ENCODE data around the gene ZEB2.

The ZEB2 gene

DNA sequence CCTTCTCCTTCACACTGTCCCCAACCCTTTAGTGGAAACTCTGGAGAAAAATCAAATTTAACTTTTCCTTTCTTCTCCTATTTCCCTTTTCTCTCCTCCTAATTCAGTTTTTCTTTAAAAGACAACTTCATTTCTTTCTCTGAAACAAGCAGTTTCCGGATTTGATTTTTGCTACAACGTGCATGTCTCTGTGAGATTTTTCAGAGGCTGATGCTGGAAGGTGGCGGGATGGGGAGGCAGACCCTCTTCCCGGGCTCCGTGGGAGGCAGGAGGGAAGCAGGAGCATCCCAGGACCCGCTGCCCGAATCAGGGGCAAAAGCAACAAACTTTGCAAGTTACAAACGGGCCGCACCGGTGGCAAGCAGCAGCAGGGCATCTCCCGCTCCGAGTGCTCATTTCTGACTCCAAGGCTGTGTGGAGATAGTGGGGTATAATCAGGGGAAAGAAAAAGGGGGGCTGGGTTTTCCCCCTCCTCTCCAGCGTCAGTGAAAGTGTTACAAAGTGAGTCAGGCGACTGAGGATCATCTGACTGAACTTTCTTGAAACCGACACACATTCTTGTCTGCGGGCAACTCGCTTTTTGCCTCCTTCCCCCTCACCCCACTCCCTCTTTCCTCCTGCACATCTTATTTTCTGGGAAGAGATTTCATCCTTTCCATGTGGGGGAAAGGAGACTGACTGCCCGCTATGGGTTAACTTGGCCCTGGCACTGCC lies 6.4 kb downstream of the ZEB2 start:
- no peak for TF ChIP-seq CTCF (IDR thresholded peaks at IDR 0.05; ENCODE audit: low read depth, low read length)
- Histone ChIP-seq H3K4me3 (ENCODE audit: low read depth, low read length) (no peak overlapping the region), H3K9me3 (no peaks in the 10 kb centered on the region), H3K36me3 (no peaks in the 10 kb centered on the region), H3K27me3 (no peaks in the 10 kb centered on the region), H3K4me1 (peaks cover 6% of the 10 kb centered on the region; the same call in 1 of the 2 replicates)
- no peak for DNase-seq

GRCh38 chr2:144512891-144513351 lies 7.0 kb downstream of the ZEB2 start:
- no peak for DNase-seq
- Histone ChIP-seq H3K9me3 (no peaks in the 10 kb centered on the region), H3K4me3 (ENCODE audit: low read depth, low read length) (no peak overlapping the region), H3K36me3 (no peaks in the 10 kb centered on the region), H3K27me3 (no peaks in the 10 kb centered on the region), H3K4me1 (peaks cover 6% of the 10 kb centered on the region; the same call in 1 of the 2 replicates)
- no peak for TF ChIP-seq CTCF (IDR thresholded peaks at IDR 0.05; ENCODE audit: low read depth, low read length)

DNA sequence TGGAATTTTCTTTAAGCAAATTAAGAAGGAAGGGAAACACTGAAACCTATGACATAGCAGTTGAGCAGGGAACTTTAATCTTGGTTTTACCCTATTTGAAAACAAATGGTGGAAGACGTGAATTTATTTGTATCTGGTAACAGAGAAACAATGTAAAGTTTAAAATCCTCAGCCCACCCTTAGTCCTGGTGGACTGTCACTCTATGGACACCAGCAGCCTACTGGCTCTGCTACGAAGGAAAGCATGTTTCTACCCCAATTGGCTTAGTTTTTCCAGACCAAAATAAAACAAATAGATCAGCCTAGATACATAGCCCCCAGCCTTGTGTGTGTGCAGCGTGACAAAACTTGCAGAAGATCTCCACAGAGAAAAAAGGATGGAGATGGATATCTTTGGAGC lies 7.4 kb downstream of the ZEB2 start:
- TF ChIP-seq CTCF (IDR thresholded peaks at IDR 0.05; ENCODE audit: low read depth, low read length): no peak
- Histone ChIP-seq H3K36me3 (no peaks in the 10 kb centered on the region), H3K27me3 (no peaks in the 10 kb centered on the region), H3K9me3 (no peaks in the 10 kb centered on the region), H3K4me1 (peaks cover 6% of the 10 kb centered on the region; the same call in 1 of the 2 replicates), H3K4me3 (ENCODE audit: low read depth, low read length) (no peak overlapping the region)
- no peak for DNase-seq

- H3K36me3 ChIP-seq: no peaks in the 10 kb centered on the region
- DNase-seq: no peak
- H3K9me3 ChIP-seq: no peaks in the 10 kb centered on the region
- no peak for TF ChIP-seq CTCF (IDR thresholded peaks at IDR 0.05; ENCODE audit: low read depth, low read length)
- H3K4me1 ChIP-seq: peaks cover 6% of the 10 kb centered on the region; the same call in 1 of the 2 replicates
- H3K27me3 ChIP-seq: no peaks in the 10 kb centered on the region
- H3K4me3 ChIP-seq (ENCODE audit: low read depth, low read length): no peak overlapping the region
These were observed 8.0 kb downstream of the ZEB2 start for GRCh38 chr2:144511937-144512336.

- Histone ChIP-seq H3K4me3 (ENCODE audit: low read depth, low read length) (no peak overlapping the region), H3K9me3 (no peaks in the 10 kb centered on the region), H3K27me3 (no peaks in the 10 kb centered on the region), H3K4me1 (peaks cover 6% of the 10 kb centered on the region; the same call in 1 of the 2 replicates), H3K36me3 (no peaks in the 10 kb centered on the region)
- no peak for DNase-seq
- no peak for TF ChIP-seq CTCF (IDR thresholded peaks at IDR 0.05; ENCODE audit: low read depth, low read length)
These were observed 8.6 kb downstream of the ZEB2 start for GRCh38 chr2:144511226-144511810.
